Measurements from ENCODE around the gene PTPRM. TPM values are rescaled to one million over a fixed set of nuclear protein-coding genes. Genes with fewer than 3 reads are reported as not detected.

Gene PTPRM
- total RNA-seq, 4 donors from 2014 or later = 22.5 to 92.5 (median 39.2) TPM

GRCh38 chr18:7779211-7779610, 212.1 kb downstream of the PTPRM start:
- no peaks in the 10 kb centered on the region for H3K4me1 ChIP-seq
- no peaks in the 10 kb centered on the region for H3K27me3 ChIP-seq
- H3K27ac ChIP-seq = no peak overlapping the region
- intact Hi-C loops (cut with DNase I; ENCODE audit: low total_unique reads) = no loop called here
- no peak overlapping the region for H3K4me3 ChIP-seq
- DNase-seq = no peak
- no peaks in the 10 kb centered on the region for H3K9me3 ChIP-seq
- no peaks in the 10 kb centered on the region for H3K36me3 ChIP-seq
- WGBS, 2 donors (ENCODE audit: low coverage in 1 of 2) = 89 to 93% methylated on average over 3 of the region's 3 CpGs
- in situ Hi-C loops (cut with MboI; ENCODE audit: low pct_ligation_motif_present in 1 of 4, low pct_unique_long_range_greater_than_20kb in 1 of 4, low sequenced_read_pairs in 3 of 4) = loop anchor here in 1 of 4 donors (25.0 kb wide), 1 partner anchor 608 kb away; no protein-coding TSS in a partner anchor
- TF ChIP-seq CTCF (IDR thresholded peaks at IDR 0.05) (no peak), POLR2AphosphoS5 (IDR thresholded peaks at IDR 0.05) (no peak), EP300 (IDR thresholded peaks at IDR 0.05; ENCODE audit: low read depth) (no peak), POLR2A (IDR thresholded peaks at IDR 0.05) (no peak)

GRCh38 chr18:7784171-7784570, 217.1 kb downstream of the PTPRM start:
- H3K9me3 ChIP-seq = no peaks in the 10 kb centered on the region
- WGBS, 2 donors (ENCODE audit: low coverage in 1 of 2) = 88 to 100% methylated on average over 2 to 4 of the region's 4 CpGs
- H3K4me3 ChIP-seq = no peak overlapping the region
- no peaks in the 10 kb centered on the region for H3K4me1 ChIP-seq
- H3K27me3 ChIP-seq = no peaks in the 10 kb centered on the region
- H3K27ac ChIP-seq = no peak overlapping the region
- no peak for TF ChIP-seq CTCF (IDR thresholded peaks at IDR 0.05)
- no peak for TF ChIP-seq EP300 (IDR thresholded peaks at IDR 0.05; ENCODE audit: low read depth)
- in situ Hi-C loops (cut with MboI; ENCODE audit: low pct_ligation_motif_present in 1 of 4, low pct_unique_long_range_greater_than_20kb in 1 of 4, low sequenced_read_pairs in 3 of 4) = loop anchor here in 1 of 4 donors (25.0 kb wide), 1 partner anchor 603 kb away; no protein-coding TSS in a partner anchor
- no peak for DNase-seq
- intact Hi-C loops (cut with DNase I; ENCODE audit: low total_unique reads) = no loop called here
- H3K36me3 ChIP-seq = no peaks in the 10 kb centered on the region

GRCh38 chr18:7786569-7786968, 219.5 kb downstream of the PTPRM start:
- intact Hi-C loops (cut with DNase I; ENCODE audit: low total_unique reads) = no loop called here
- H3K27ac ChIP-seq = no peak overlapping the region
- no peaks in the 10 kb centered on the region for H3K9me3 ChIP-seq
- 83 to 97% methylated on average over 1 of the region's 1 CpG for WGBS, 2 donors (ENCODE audit: low coverage in 1 of 2)
- H3K36me3 ChIP-seq = no peaks in the 10 kb centered on the region
- H3K4me1 ChIP-seq = no peaks in the 10 kb centered on the region
- no peak overlapping the region for H3K4me3 ChIP-seq
- no peak for TF ChIP-seq EP300 (IDR thresholded peaks at IDR 0.05; ENCODE audit: low read depth)
- no peak for TF ChIP-seq CTCF (IDR thresholded peaks at IDR 0.05)
- no peak for TF ChIP-seq POLR2A (IDR thresholded peaks at IDR 0.05)
- no peaks in the 10 kb centered on the region for H3K27me3 ChIP-seq
- in situ Hi-C loops (cut with MboI; ENCODE audit: low pct_ligation_motif_present in 1 of 4, low pct_unique_long_range_greater_than_20kb in 1 of 4, low sequenced_read_pairs in 3 of 4) = loop anchor here in 1 of 4 donors (25.0 kb wide), 1 partner anchor 601 kb away; no protein-coding TSS in a partner anchor
- no peak for DNase-seq

GRCh38 chr18:7787339-7787738, 220.2 kb downstream of the PTPRM start:
- no peak for DNase-seq
- Histone ChIP-seq H3K4me3 (no peak overlapping the region), H3K9me3 (no peaks in the 10 kb centered on the region), H3K4me1 (no peaks in the 10 kb centered on the region), H3K27me3 (no peaks in the 10 kb centered on the region), H3K36me3 (no peaks in the 10 kb centered on the region), H3K27ac (no peak overlapping the region)
- TF ChIP-seq POLR2A (IDR thresholded peaks at IDR 0.05) = no peak
- no peak for TF ChIP-seq POLR2AphosphoS5 (IDR thresholded peaks at IDR 0.05)
- TF ChIP-seq CTCF (IDR thresholded peaks at IDR 0.05) = no peak
- no peak for TF ChIP-seq EP300 (IDR thresholded peaks at IDR 0.05; ENCODE audit: low read depth)
- intact Hi-C loops (cut with DNase I; ENCODE audit: low total_unique reads) (no loop called here), in situ Hi-C loops (cut with MboI; ENCODE audit: low pct_ligation_motif_present in 1 of 4, low pct_unique_long_range_greater_than_20kb in 1 of 4, low sequenced_read_pairs in 3 of 4) (loop anchor here in 1 of 4 donors (25.0 kb wide), 1 partner anchor 600 kb away; no protein-coding TSS in a partner anchor)
- 72 to 83% methylated on average over 2 of the region's 2 CpGs for WGBS, 2 donors (ENCODE audit: low coverage in 1 of 2)
